Measurements from ENCODE around the gene DISP2. TPM values are rescaled to one million over a fixed set of nuclear protein-coding genes. Genes with fewer than 3 reads are reported as not detected.

Gene DISP2, protein sequence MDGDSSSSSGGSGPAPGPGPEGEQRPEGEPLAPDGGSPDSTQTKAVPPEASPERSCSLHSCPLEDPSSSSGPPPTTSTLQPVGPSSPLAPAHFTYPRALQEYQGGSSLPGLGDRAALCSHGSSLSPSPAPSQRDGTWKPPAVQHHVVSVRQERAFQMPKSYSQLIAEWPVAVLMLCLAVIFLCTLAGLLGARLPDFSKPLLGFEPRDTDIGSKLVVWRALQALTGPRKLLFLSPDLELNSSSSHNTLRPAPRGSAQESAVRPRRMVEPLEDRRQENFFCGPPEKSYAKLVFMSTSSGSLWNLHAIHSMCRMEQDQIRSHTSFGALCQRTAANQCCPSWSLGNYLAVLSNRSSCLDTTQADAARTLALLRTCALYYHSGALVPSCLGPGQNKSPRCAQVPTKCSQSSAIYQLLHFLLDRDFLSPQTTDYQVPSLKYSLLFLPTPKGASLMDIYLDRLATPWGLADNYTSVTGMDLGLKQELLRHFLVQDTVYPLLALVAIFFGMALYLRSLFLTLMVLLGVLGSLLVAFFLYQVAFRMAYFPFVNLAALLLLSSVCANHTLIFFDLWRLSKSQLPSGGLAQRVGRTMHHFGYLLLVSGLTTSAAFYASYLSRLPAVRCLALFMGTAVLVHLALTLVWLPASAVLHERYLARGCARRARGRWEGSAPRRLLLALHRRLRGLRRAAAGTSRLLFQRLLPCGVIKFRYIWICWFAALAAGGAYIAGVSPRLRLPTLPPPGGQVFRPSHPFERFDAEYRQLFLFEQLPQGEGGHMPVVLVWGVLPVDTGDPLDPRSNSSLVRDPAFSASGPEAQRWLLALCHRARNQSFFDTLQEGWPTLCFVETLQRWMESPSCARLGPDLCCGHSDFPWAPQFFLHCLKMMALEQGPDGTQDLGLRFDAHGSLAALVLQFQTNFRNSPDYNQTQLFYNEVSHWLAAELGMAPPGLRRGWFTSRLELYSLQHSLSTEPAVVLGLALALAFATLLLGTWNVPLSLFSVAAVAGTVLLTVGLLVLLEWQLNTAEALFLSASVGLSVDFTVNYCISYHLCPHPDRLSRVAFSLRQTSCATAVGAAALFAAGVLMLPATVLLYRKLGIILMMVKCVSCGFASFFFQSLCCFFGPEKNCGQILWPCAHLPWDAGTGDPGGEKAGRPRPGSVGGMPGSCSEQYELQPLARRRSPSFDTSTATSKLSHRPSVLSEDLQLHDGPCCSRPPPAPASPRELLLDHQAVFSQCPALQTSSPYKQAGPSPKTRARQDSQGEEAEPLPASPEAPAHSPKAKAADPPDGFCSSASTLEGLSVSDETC (N-terminal part only)
- 0.13 and 0.39 TPM in 2 replicates for total RNA-seq

DNA sequence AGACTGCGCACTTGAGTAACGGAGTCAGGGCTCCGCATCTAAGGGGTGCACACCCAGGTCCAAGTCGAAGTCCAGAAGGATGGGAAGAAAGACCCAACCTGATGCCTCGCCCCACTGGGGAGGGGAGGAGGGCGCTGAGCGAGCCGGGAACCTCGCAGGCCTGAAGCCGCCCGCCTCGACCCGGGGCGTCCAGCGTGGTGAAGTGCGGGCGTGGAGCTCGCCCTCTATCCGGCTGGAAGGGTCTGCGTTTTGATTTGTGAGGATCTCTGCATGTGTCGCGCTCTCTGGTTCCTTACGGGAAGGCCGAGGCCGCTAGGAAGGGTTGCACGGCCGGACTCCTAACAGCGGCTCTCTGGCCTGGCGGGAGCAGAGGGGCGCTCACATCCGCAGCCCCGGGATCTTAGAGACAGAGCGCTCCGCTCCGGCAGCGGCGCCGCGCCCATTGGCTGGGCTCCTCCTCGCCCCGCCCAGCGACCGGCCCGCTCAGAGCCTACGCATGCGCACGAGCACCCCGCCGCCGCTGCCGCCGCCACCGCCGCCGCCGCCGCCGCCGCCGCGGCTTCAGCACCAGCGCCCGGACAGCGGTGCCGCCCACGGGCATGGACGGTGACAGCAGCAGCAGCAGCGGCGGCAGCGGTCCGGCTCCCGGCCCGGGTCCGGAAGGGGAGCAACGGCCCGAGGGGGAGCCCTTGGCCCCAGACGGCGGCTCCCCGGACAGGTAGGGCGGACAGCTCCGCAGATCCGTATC, at the start of gene DISP2:
Gene DISP2 (plus strand): TSS at position 497 of the 748 bp plus-strand sequence. CDS start 103 bp downstream, at position 600.

DNA sequence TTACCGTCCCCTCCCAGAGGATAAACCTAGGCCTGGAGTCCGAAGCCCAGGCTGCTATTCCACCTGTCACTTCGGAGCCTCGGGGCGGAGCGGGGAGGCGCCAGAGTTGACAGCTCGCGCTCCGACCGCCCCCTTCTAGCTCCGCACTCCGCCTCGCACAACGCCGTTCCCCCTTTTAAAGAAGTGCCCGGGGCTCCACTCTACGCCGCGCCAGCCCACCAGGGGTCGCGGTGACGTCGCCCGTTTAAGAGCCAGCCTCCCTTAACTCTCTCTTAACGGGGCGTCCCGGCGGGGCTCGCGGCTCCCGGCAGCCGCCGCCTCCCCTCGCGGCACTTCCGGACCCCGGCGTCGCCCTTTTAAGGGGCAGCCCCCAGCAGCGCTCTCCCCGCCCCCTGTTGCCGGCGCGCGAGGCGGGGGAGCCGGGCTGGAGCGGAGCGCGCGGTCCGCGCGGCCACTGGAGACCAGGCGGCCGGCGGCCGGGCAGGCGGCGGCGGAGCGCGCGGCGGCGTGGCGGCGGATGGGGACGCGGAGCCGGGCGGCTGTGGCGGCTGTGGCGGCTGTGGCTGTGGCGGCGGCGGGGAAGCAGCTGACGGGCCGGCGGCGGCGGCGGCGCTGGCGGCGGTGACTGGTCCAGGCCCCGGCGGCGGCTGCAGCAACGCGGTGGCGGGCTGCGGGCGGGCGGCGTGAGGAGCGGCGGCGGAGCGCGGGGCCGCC, 34.6 kb upstream of the DISP2 start, which contains the start of gene INAFM2:
Gene INAFM2 (plus strand): TSS at position 454 of the 714 bp plus-strand sequence. CDS start 364 bp downstream, outside the sequence.

DNA sequence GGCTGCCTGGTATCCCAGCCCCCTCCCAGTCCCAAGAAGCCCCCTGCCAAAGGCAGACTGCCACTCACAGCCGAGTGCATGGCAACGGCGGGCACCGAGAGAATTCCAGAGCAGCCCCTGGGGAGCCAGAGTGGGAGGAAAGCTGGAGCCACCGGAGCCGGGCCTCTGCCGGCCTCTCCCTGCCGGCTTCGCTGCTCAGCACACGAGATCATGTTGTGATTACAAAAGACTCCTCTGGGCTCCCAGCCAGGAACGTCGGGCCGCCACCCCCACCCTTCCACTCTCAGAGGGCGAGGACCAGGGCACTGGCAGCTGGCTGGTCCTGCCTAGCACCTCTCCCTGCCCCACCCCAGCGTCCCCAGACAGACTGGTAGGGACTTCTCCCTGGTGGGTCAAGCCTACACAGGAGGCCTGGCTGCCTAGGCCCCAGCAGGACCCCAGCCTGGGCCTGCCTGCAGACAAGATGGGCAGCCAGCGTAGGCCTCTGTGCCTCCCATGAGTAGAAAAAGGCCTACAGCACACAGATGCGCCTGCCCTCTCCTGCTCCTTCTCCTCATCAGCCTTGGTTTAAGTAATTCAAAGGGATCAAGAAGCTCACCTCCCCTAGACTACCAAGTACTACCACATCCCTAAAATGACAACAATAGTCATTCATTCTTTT, 17.1 kb upstream of the DISP2 start, which contains the start of gene CCDC9B:
Gene CCDC9B (minus strand): TSS at position 200 of the 661 bp plus-strand sequence. CDS start 120 bp downstream, at position 80.

DNA sequence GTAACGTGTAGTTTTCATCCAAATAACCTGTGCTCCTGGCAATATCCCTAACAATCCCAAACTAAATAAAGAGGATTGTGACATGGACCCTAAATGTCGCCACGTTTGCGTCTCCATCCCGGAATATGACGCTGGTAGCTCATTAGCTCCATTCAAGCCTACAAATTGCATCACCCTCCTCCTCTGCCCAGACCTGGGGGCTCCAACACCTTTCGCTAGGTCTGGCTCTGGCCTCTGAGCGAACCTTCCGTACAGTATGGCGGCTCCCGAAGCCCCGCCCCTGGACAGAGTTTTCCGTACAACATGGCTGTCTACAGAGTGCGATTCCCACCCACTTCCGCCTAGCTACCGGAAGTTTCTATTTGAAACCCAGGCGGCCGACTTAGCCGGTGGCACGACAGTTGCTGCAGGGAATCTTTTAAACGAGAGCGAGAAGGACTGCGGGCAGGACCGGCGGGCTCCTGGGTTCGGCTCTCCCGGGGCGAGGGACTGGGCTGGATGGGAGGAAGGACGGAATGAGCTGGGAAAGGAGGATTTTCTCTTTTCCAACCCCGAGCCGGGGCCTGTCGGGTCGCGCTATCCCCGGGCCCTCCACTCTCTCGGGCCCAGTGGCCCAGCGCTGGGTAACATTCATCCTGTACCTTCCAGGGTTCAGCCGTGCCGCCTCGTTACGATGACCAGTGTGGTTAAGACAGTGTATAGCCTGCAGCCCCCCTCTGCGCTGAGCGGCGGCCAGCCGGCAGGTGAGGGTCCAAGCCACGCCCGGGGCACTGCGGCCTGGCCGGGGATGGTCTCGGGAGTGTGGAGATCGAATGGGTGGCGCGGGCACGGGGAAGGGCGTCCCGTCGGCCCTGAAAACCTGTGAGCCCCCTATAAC, 24.8 kb downstream of the DISP2 start, which contains the start of gene KNSTRN:
Gene KNSTRN (plus strand): TSS at position 142 of the 877 bp plus-strand sequence. CDS start 115 bp downstream, at position 257.

DNA sequence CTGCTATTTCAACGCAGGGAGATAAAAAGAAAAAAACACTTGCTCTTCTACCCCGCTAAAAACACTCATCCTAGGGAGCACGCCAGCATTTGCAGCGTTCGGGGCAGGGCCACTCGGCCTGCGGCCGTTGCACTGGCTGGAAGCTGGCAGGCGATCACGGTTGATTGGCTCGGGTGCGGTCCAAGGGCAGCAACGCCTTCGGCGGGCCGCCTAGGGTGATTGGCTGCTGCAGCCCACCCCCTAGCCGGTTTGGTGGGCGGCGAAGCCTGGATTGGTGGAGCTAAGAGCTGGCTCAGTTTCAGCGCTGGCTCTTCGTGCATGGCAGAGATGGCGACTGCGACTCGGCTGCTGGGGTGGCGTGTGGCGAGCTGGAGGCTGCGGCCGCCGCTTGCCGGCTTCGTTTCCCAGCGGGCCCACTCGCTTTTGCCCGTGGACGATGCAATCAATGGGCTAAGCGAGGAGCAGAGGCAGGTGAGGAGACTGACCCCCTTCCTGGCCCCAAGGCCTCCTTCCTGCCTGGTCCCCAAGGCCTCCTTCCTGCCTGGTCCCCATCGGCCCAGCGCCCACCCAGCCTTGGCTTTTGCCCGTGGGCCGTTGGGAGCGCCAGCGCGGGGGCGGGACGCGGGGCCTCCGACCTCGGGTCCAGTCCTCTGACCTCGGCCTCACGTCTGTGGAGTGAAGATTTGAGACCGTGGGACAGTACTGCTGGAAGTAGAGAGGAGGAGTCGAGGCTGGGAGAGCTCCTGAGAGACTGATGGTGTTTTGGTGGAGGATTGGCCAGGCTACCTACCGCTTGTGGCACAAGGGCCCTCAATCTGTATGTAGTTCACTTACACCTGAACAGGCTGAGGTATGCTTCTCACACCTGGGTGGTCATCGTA, 47.7 kb downstream of the DISP2 start, which contains the start of gene IVD:
Gene IVD (plus strand): TSS at position 295 of the 881 bp plus-strand sequence. CDS start 33 bp downstream, at position 328.

Other genes with a start within 250 kb of the DISP2 start
- 4.5 and 5.7 TPM in 2 replicates for gene BMF, start 249.3 kb upstream of the DISP2 start, total RNA-seq
- gene BUB1B, start 197.2 kb upstream of the DISP2 start, total RNA-seq: 38.7 and 51.1 TPM in 2 replicates
- gene PAK6, start 119.2 kb upstream of the DISP2 start, total RNA-seq: 0.20 TPM in 1 of 2 replicates, not detected in the other
- gene ANKRD63, start 75.2 kb upstream of the DISP2 start, total RNA-seq: not detected in 2 replicates
- gene PLCB2, start 50.3 kb upstream of the DISP2 start, total RNA-seq: 2.2 and 3.0 TPM in 2 replicates
- gene INAFM2, start 34.5 kb upstream of the DISP2 start, total RNA-seq: 17.3 and 21.2 TPM in 2 replicates
- gene CCDC9B, start 17.3 kb upstream of the DISP2 start, total RNA-seq: 6.3 and 7.7 TPM in 2 replicates
- gene PHGR1, start 7.2 kb upstream of the DISP2 start, total RNA-seq: not detected in 2 replicates
- 57.8 and 74.7 TPM in 2 replicates for gene KNSTRN, start 24.5 kb downstream of the DISP2 start, total RNA-seq
- gene IVD, start 47.6 kb downstream of the DISP2 start, total RNA-seq: 40.7 and 41.9 TPM in 2 replicates
- 12.9 and 13.5 TPM in 2 replicates for gene BAHD1, start 82.7 kb downstream of the DISP2 start, total RNA-seq
- 28.9 and 34.7 TPM in 2 replicates for gene CHST14, start 112.8 kb downstream of the DISP2 start, total RNA-seq
- 15.0 and 31.1 TPM in 2 replicates for gene CCDC32, start 206.8 kb downstream of the DISP2 start, total RNA-seq
- 12.0 and 24.2 TPM in 2 replicates for gene RPUSD2, start 211.1 kb downstream of the DISP2 start, total RNA-seq
- 30.9 and 40.6 TPM in 2 replicates for gene KNL1, start 236.0 kb downstream of the DISP2 start, total RNA-seq